Body of pancreas (tissue), 4 donors: ENCODE measurements around the gene BCL11B.

Source experiments
- POLR2A ChIP-seq, 3 donors: fragments of 450-650 bp; IDR thresholded peaks; one replicate each; pipeline ENCODE4 v1.6.1; 2016; ENCODE audit warnings: antibody characterized with exemption in 3 of 3, mild to moderate bottlenecking in 2 of 3
- TF ChIP-seq, protein P1 (sequence below), 7 experiments: fragments of 450-650 bp in 4 of 7; fragments of 200-600 bp in 3 of 7; sonication (generic) in 3 of 7; IDR thresholded peaks; one replicate each; pipeline ENCODE4 v1.5.1; 2016 to 2019; ENCODE audit warnings: antibody characterized with exemption in 7 of 7

DNA sequence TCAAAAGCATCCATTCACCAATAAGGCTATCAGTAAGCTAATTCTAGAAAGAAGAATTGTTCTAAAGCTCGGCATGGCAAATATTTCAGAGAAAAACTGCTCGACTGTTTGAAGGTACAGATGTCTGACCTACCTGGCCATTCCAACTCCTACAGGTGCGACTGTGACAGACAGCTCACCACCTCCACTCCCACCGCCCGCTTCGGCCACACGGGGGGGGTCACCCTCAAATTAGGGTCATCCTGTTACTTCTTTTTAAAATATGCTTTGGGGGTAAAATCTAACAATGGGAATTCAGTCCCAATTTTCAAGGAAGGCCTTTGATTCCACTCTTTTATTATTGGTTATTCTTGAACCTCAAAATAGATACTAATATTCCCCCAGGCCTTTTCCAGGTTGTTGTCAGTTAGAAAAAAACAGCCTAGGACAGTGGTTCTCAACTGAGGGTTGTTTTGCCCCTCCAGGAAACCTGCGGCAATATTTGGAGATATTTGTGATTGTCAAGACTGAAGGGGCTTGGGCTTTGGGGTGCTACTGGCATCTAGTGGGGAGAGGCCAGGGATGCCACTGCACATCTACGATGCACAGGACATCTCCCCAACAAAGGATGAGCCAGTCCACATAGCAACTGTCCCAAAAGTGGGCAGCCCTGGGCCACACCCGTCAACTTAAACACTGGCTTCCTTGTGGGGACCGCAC, 81.2 kb downstream of the BCL11B start:
- TF ChIP-seq, protein P1, sequence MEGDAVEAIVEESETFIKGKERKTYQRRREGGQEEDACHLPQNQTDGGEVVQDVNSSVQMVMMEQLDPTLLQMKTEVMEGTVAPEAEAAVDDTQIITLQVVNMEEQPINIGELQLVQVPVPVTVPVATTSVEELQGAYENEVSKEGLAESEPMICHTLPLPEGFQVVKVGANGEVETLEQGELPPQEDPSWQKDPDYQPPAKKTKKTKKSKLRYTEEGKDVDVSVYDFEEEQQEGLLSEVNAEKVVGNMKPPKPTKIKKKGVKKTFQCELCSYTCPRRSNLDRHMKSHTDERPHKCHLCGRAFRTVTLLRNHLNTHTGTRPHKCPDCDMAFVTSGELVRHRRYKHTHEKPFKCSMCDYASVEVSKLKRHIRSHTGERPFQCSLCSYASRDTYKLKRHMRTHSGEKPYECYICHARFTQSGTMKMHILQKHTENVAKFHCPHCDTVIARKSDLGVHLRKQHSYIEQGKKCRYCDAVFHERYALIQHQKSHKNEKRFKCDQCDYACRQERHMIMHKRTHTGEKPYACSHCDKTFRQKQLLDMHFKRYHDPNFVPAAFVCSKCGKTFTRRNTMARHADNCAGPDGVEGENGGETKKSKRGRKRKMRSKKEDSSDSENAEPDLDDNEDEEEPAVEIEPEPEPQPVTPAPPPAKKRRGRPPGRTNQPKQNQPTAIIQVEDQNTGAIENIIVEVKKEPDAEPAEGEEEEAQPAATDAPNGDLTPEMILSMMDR (IDR thresholded peaks at IDR 0.05) = no peak
- TF ChIP-seq POLR2A (IDR thresholded peaks at IDR 0.05) = no peak
